Measurements from ENCODE around the gene RGCC. TPM values are rescaled to one million over a fixed set of nuclear protein-coding genes. Genes with fewer than 3 reads are reported as not detected.

Gene RGCC, protein sequence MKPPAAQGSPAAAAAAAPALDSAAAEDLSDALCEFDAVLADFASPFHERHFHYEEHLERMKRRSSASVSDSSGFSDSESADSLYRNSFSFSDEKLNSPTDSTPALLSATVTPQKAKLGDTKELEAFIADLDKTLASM
- total RNA-seq (2012; rRNA removed) (6.1 and 7.5 TPM in 2 replicates), polyA plus RNA-seq (2012; rRNA removed) (7.6 and 10.6 TPM in 2 replicates), Bru-seq, nascent RNA (percentile 96 among the genes with signal in this experiment), BruChase-seq, experiment 1, labeled RNA remaining after a 6-hour chase (percentile 74 among the genes with signal in this experiment), BruChase-seq, experiment 2, labeled RNA remaining after a 2-hour chase (percentile 72 among the genes with signal in this experiment)
- 4.6 and 11.3 TPM in 2 replicates for polyA plus RNA-seq (2012; cell fraction: cytosol; rRNA removed)
- 6.4 and 25.4 TPM in 2 replicates for polyA plus RNA-seq (2012; cell fraction: nucleus; rRNA removed; ENCODE audit: low replicate concordance)
- long read RNA-seq, transcript RGCC-201 (5 exons, 960 nt), result major isoform, 95 of 101 reads
- long read RNA-seq, partial matches to known transcripts, result 5 of 101 reads
- long read RNA-seq, other reads (novel, unspliced or antisense), result 1 of 101 reads

DNA sequence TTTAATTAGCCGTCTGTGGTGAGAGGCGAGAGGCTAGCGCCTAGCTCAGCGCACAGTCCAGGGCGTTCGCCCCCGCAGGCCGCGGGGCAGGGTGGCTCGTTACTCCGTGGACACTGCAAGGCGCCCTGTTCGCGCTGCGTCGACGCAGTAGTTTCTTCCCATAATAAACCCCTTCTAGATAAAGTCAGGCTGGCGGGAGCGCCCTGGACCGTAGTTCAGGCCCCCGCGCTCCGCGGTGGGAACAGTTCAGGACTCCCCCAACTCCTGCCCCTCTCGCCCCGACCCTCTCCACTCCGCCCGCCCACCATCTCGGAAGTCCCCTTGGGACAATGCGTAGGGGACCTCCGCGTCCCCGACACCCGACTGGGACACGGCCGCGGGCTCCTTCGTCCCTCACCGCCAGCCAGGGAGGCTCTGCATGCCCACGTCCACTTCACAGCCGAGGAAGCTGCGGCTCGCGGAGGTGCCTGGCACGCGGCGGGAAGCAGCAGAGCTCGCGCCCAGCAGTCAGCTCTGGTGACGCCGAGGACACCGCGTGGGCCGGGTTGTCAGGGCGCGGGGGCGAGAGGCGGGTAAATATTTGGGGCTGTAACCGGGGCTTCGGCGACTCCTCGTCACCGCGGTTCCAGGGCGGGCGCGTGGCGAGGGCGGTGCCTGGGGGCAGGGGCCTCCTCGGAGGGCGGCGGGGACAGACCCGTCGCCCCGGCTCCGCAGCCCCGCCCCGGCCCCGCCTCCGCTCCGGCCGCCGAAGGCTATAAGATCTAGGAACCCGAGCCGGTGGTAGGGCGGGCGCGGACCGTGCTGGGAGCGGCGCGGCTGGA, at the start of gene RGCC:
TSS of gene RGCC (plus strand) at position 783 of the 821 bp plus-strand sequence. CDS start 158 bp downstream, outside the sequence.
- H4K5ac ChIP-seq (ENCODE audit: low read depth, low read length), result no peak within 1 kb of the TSS
- peaks cover 10% of the 10 kb centered on the region for H3K27me3 ChIP-seq (ENCODE audit: control insufficient read depth, insufficient read depth, low read length)
- no peaks in the 10 kb centered on the region for H3K9me1 ChIP-seq (ENCODE audit: insufficient read depth, low read length)
- peaks cover 14 to 28% of the 10 kb centered on the region in 2 experiments for H3K79me1 ChIP-seq (ENCODE audit: low read depth in 1 of 2, low read length in 2 of 2)
- H3K56ac ChIP-seq (ENCODE audit: extremely low read depth, insufficient read depth, low read length), result no peak within 1 kb of the TSS
- peak within 1 kb of the TSS; percentile 45 for H3K27ac ChIP-seq (ENCODE audit: insufficient read depth, low read length)
- H2AK5ac ChIP-seq (ENCODE audit: low read depth, low read length), result peak within 1 kb of the TSS; percentile 36
- H3K18ac ChIP-seq (ENCODE audit: low read depth, low read length), result peak within 1 kb of the TSS; percentile 64; the same call in 1 of the 2 replicates
- peak within 1 kb of the TSS; percentile 75 for H3K23ac ChIP-seq (ENCODE audit: low read depth, low read length)
- ATAC-seq (ENCODE audit: low read depth), result peak; percentile 92
- H4K20me1 ChIP-seq (ENCODE audit: insufficient read depth, low read length), result peaks cover 28% of the 10 kb centered on the region
- ChIA-PET POLR2A (ENCODE audit: unreplicated experiment) (interaction anchor here (0.7 kb wide), 1 partner anchor 544 kb away, joined by 3 read pairs; no protein-coding TSS in a partner anchor), CTCF (no interaction called here)
- peak within 1 kb of the TSS; percentile 91 for H2AFZ ChIP-seq (replicated peaks; ENCODE audit: low read length, poor library complexity)
- dilution Hi-C loops (cut with HindIII; ENCODE audit: low sequenced_read_pairs, unreplicated experiment), result no loop called here
- H3K14ac ChIP-seq (replicated peaks; ENCODE audit: low read depth, low read length), result peak within 1 kb of the TSS; percentile 74
- in situ Hi-C loops (cut with MboI; ENCODE audit: low sequenced_read_pairs), result loop anchor here (25.0 kb wide), 1 partner anchor 180 kb away; no protein-coding TSS in a partner anchor
- peak within 1 kb of the TSS; percentile 32 to 51; a peak in 1 of 4 replicates for H4K8ac ChIP-seq (ENCODE audit: low read depth in 2 of 2, low read length in 2 of 2)
- TF ChIP-seq, protein P1, sequence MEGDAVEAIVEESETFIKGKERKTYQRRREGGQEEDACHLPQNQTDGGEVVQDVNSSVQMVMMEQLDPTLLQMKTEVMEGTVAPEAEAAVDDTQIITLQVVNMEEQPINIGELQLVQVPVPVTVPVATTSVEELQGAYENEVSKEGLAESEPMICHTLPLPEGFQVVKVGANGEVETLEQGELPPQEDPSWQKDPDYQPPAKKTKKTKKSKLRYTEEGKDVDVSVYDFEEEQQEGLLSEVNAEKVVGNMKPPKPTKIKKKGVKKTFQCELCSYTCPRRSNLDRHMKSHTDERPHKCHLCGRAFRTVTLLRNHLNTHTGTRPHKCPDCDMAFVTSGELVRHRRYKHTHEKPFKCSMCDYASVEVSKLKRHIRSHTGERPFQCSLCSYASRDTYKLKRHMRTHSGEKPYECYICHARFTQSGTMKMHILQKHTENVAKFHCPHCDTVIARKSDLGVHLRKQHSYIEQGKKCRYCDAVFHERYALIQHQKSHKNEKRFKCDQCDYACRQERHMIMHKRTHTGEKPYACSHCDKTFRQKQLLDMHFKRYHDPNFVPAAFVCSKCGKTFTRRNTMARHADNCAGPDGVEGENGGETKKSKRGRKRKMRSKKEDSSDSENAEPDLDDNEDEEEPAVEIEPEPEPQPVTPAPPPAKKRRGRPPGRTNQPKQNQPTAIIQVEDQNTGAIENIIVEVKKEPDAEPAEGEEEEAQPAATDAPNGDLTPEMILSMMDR (conservative IDR thresholded peaks at IDR 0.05; ENCODE audit: low read depth, low read length), result no peak
- TF ChIP-seq BHLHE40 (IDR thresholded peaks at IDR 0.05; ENCODE audit: low read depth, low read length), result peak; percentile 92
- H3K4me1 ChIP-seq (ENCODE audit: control insufficient read depth, insufficient read depth, low read length), result peaks cover 6% of the 10 kb centered on the region
- no peaks in the 10 kb centered on the region for H3K9me3 ChIP-seq (ENCODE audit: control insufficient read depth, insufficient read depth, low read length)
- peak within 1 kb of the TSS; percentile 97 for H3K4me2 ChIP-seq (ENCODE audit: low read depth, low read length)
- no TSS peak for BruUV-seq (replicated peaks)
- H2BK20ac ChIP-seq (ENCODE audit: low read depth, low read length), result no peak within 1 kb of the TSS
- peak within 1 kb of the TSS; percentile 67 for H3K4ac ChIP-seq (ENCODE audit: low read depth, low read length)
- H2BK15ac ChIP-seq (ENCODE audit: low read depth, low read length), result 0 out of 3 replicates have a peak within 1 kb of the TSS, but pooled peaks have one; percentile 38
- peak within 1 kb of the TSS; percentile 76 for H3K9ac ChIP-seq (ENCODE audit: low read depth, low read length)
- H4K91ac ChIP-seq (ENCODE audit: insufficient read depth, low read depth, low read length), result peak within 1 kb of the TSS; percentile 63
- peaks cover 26% of the 10 kb centered on the region for H3K36me3 ChIP-seq (ENCODE audit: control insufficient read depth, insufficient read depth, low read length)
- peak; percentile 49 for DNase-seq
- peak within 1 kb of the TSS; percentile 81 for H3K4me3 ChIP-seq (ENCODE audit: insufficient read depth, low read depth, low read length)
- peak within 1 kb of the TSS; percentile 53 for H2AK9ac ChIP-seq (replicated peaks; ENCODE audit: low read depth, low read length, poor library complexity)
- intact Hi-C loops (cut with micrococcal nuclease), result loop anchor here (5.0 kb wide), 1 partner anchor 655 kb away; no protein-coding TSS in a partner anchor
- peak within 1 kb of the TSS; percentile 56 for H2BK120ac ChIP-seq (ENCODE audit: low read depth, low read length)
- no peak within 1 kb of the TSS for H2BK5ac ChIP-seq (ENCODE audit: low read depth, low read length, poor library complexity, severe bottlenecking)
- 12% methylated on average over 36 of the region's 92 CpGs; no CpG with 5 or more reads in 1 of the 2 experiments for WGBS, 2 experiments (ENCODE audit: extremely low coverage in 2 of 2, insufficient read length in 1 of 2)
